ENCODE data around the gene ELMO3.
A peak's percentile ranks its signal among the peaks of the same experiment; 100 is the strongest.

DNA sequence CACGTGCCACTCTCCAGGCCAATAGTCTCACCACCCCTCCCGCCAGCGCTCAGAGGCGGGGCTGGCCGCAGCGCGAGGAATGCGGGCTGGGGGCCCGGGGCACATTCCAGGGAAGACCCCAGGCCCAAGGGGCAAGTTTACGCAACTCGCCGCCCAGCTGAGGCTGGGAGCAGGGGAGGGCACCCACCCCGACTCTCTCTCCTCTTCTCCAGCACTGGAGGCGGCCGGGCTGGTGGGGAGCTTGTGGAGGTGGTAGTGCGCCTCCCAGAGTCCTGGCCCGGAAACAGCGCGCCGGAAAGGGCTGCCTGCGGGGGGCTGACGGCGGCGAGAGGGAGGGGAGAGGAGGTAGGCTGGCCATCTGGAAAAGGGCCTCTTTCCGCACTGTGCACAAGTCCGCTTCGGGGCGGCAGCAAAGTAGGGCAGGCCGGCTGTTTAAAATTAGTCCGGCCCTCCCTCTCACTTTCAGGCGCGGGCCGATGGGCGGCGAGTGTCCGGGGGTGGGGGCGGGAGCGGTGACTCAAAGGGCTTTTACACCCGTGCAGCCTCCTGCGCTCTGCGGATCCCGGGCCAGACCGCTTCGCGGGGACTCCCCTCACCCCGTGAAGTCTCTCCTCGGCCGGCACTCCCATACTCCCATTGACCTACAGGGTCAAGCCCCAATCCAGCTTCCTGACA lies 47.3 kb downstream of the ELMO3 start:
- TF ChIP-seq POLR2A (IDR thresholded peaks at IDR 0.05): no peak
- TF ChIP-seq, protein P1, sequence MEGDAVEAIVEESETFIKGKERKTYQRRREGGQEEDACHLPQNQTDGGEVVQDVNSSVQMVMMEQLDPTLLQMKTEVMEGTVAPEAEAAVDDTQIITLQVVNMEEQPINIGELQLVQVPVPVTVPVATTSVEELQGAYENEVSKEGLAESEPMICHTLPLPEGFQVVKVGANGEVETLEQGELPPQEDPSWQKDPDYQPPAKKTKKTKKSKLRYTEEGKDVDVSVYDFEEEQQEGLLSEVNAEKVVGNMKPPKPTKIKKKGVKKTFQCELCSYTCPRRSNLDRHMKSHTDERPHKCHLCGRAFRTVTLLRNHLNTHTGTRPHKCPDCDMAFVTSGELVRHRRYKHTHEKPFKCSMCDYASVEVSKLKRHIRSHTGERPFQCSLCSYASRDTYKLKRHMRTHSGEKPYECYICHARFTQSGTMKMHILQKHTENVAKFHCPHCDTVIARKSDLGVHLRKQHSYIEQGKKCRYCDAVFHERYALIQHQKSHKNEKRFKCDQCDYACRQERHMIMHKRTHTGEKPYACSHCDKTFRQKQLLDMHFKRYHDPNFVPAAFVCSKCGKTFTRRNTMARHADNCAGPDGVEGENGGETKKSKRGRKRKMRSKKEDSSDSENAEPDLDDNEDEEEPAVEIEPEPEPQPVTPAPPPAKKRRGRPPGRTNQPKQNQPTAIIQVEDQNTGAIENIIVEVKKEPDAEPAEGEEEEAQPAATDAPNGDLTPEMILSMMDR (IDR thresholded peaks at IDR 0.05): peak; percentile 2 to 30 (median 20)
